Caco-2 (cell line): ENCODE results near the gene LPCAT4. TPM values are rescaled to one million over a fixed set of nuclear protein-coding genes. Genes with fewer than 3 reads are reported as not detected.

Experiments
- BruUV-seq: library from RNA; stranded (reverse); fragments of 400-500 nt; replicated peaks from 2 replicates; lab custom pipeline; 2021; lab: Mats Ljungman, UMichigan
- CTCF ChIA-PET: fragments of 300-600 bp; sonication (Branson Sonifier 250); formaldehyde crosslinking; loops from one replicate; lab custom pipeline; 2022; ENCODE audit warnings: antibody characterized with exemption; lab: Charles Lee
- POLR2A ChIA-PET: fragments of 300-600 bp; sonication (Branson Sonifier 250); formaldehyde crosslinking; loops from one replicate; lab custom pipeline; 2022; ENCODE audit warnings: antibody characterized with exemption; lab: Charles Lee
- DNase-seq, 2 experiments: peaks; one replicate each; pipeline versions ENCODE4 v3.0.0 to v3.0.0-alpha.2; 2020 to 2022
- H3K27me3 ChIP-seq: replicated peaks from 2 replicates; pipeline ENCODE4 v1.6.0; 2011; ENCODE audit warnings: low read length; ENCODE audit not compliant: control insufficient read depth, insufficient read depth
- H3K36me3 ChIP-seq: 2 replicates; pipeline ENCODE4 v1.5.1; 2011; ENCODE audit warnings: low read length; ENCODE audit not compliant: control insufficient read depth, insufficient read depth
- H3K4me1 ChIP-seq: fragments of 250-450 bp; sonication (Bioruptor Pico); 2 replicates; pipeline ENCODE4 v1.5.1; 2020; ENCODE audit warnings: mild to moderate bottlenecking
- H3K4me3 ChIP-seq: 2 replicates; pipeline ENCODE4 v1.5.1; 2011; ENCODE audit warnings: low read depth, mild to moderate bottlenecking, control low read depth, low read length
- H3K9me3 ChIP-seq: fragments of 250-450 bp; sonication (Bioruptor Pico); 2 replicates; pipeline ENCODE4 v1.5.1; 2020; ENCODE audit warnings: mild to moderate bottlenecking, moderate library complexity
- H3K27ac Mint-ChIP-seq: one replicate; pipeline ENCODE4 v1.8.0; 2022; ENCODE audit warnings: mixed read lengths; ENCODE audit not compliant: unreplicated experiment
- H3K27me3 Mint-ChIP-seq: one replicate; pipeline ENCODE4 v1.8.0; 2022; ENCODE audit warnings: mixed read lengths; ENCODE audit not compliant: insufficient read depth, unreplicated experiment
- H3K36me3 Mint-ChIP-seq: one replicate; pipeline ENCODE4 v1.8.0; 2022; ENCODE audit warnings: mild to moderate bottlenecking, mixed read lengths; ENCODE audit not compliant: insufficient read depth, unreplicated experiment
- H3K4me1 Mint-ChIP-seq: one replicate; pipeline ENCODE4 v1.8.0; 2022; ENCODE audit warnings: low read depth, mixed read lengths; ENCODE audit not compliant: unreplicated experiment
- H3K4me3 Mint-ChIP-seq: one replicate; pipeline ENCODE4 v1.8.0; 2022; ENCODE audit warnings: mild to moderate bottlenecking, moderate library complexity, mixed read lengths; ENCODE audit not compliant: unreplicated experiment
- H3K9me3 Mint-ChIP-seq: one replicate; pipeline ENCODE4 v1.8.0; 2022; ENCODE audit warnings: mixed read lengths; ENCODE audit not compliant: unreplicated experiment
- CTCF ChIP-seq, 2 experiments: fragments of 200-600 bp in 1 of 2; IDR thresholded peaks; 1 replicate in 1 of 2; 2 replicates in 1 of 2; pipeline versions ENCODE4 v1.5.1 to v1.8.0; 2011 to 2022; ENCODE audit warnings: antibody characterized with exemption in 1 of 2, control low read depth in 1 of 2, inconsistent platforms in 1 of 2, low read depth in 1 of 2, low read length in 1 of 2, mild to moderate bottlenecking in 1 of 2, moderate library complexity in 1 of 2; ENCODE audit not compliant: insufficient read depth in 1 of 2, severe bottlenecking in 1 of 2, unreplicated experiment in 1 of 2
- intact Hi-C: fragments of 100-400 bp; cut with micrococcal nuclease; formaldehyde crosslinking; loops from one replicate; pipeline ENCODE4 v1.10.0; 2022; ENCODE audit not compliant: unreplicated experiment
- total RNA-seq: library from RNA; stranded (reverse); gene quantifications from 2 replicates; pipeline ENCODE4 v1.2.3, GENCODE V29; 2022

LPCAT4 gene
- total RNA-seq, 1 experiment from 2014 or later = 37.9 TPM

GRCh38 chr15:34336991-34337556 lies 29.9 kb downstream of the LPCAT4 start:
- POLR2A ChIA-PET = no interaction called here
- intact Hi-C loops = no loop called here
- no peak for TF ChIP-seq CTCF (IDR thresholded peaks at IDR 0.05; ENCODE audit: insufficient read depth in 1 of 2, low read depth in 1 of 2, low read length in 1 of 2, severe bottlenecking in 1 of 2, unreplicated experiment in 1 of 2)
- Mint-ChIP-seq H3K27ac (no peak overlapping the region), H3K4me1 (no peaks in the 10 kb centered on the region), H3K27me3 (no peaks in the 10 kb centered on the region), H3K9me3 (no peaks in the 10 kb centered on the region), H3K4me3 (peak overlapping the region; percentile 94), H3K36me3 (peaks cover 42% of the 10 kb centered on the region)
- H3K9me3 ChIP-seq = no peaks in the 10 kb centered on the region
- peaks cover 1% of the 10 kb centered on the region; the same call in 1 of the 2 replicates for H3K36me3 ChIP-seq
- CTCF ChIA-PET = interaction anchor here (3.0 kb wide), 1 partner anchor 31 kb away, joined by 13 read pairs; the partner anchor contains the start of gene LPCAT4
- BruUV-seq = no TSS peak
- peak in 1 of 2 experiments; percentile 6 for DNase-seq
- no peaks in the 10 kb centered on the region for H3K4me1 ChIP-seq
- no peaks in the 10 kb centered on the region for H3K27me3 ChIP-seq
- peak overlapping the region; percentile 89 for H3K4me3 ChIP-seq

- Histone ChIP-seq H3K9me3 (no peaks in the 10 kb centered on the region), H3K4me3 (peak overlapping the region; percentile 89; the same call in 1 of the 2 replicates), H3K4me1 (no peaks in the 10 kb centered on the region), H3K36me3 (no peaks in the 10 kb centered on the region), H3K27me3 (no peaks in the 10 kb centered on the region)
- H3K27me3 Mint-ChIP-seq = no peaks in the 10 kb centered on the region
- BruUV-seq = no TSS peak
- TF ChIP-seq CTCF (IDR thresholded peaks at IDR 0.05; ENCODE audit: insufficient read depth in 1 of 2, low read depth in 1 of 2, low read length in 1 of 2, severe bottlenecking in 1 of 2, unreplicated experiment in 1 of 2) = no peak
- POLR2A ChIA-PET = no interaction called here
- CTCF ChIA-PET = no interaction called here
- no peak for DNase-seq
- H3K27ac Mint-ChIP-seq = no peak overlapping the region
- peaks cover 36% of the 10 kb centered on the region for H3K36me3 Mint-ChIP-seq
- no peaks in the 10 kb centered on the region for H3K9me3 Mint-ChIP-seq
- H3K4me1 Mint-ChIP-seq = no peaks in the 10 kb centered on the region
- intact Hi-C loops = no loop called here
- H3K4me3 Mint-ChIP-seq = peak overlapping the region; percentile 94
Observed at GRCh38 chr15:34336231-34336990, 30.6 kb downstream of the LPCAT4 start.

GRCh38 chr15:34335176-34336032 lies 31.6 kb downstream of the LPCAT4 start:
- DNase-seq = no peak
- Histone ChIP-seq H3K9me3 (no peaks in the 10 kb centered on the region), H3K36me3 (no peaks in the 10 kb centered on the region), H3K4me3 (no peak overlapping the region), H3K27me3 (no peaks in the 10 kb centered on the region), H3K4me1 (no peaks in the 10 kb centered on the region)
- H3K27me3 Mint-ChIP-seq = no peaks in the 10 kb centered on the region
- intact Hi-C loops = no loop called here
- CTCF ChIA-PET = no interaction called here
- H3K36me3 Mint-ChIP-seq = peaks cover 25% of the 10 kb centered on the region
- no peak overlapping the region for H3K27ac Mint-ChIP-seq
- H3K4me3 Mint-ChIP-seq = no peak overlapping the region
- POLR2A ChIA-PET = no interaction called here
- BruUV-seq = no TSS peak
- H3K9me3 Mint-ChIP-seq = no peaks in the 10 kb centered on the region
- no peaks in the 10 kb centered on the region for H3K4me1 Mint-ChIP-seq
- TF ChIP-seq CTCF (IDR thresholded peaks at IDR 0.05; ENCODE audit: insufficient read depth in 1 of 2, low read depth in 1 of 2, low read length in 1 of 2, severe bottlenecking in 1 of 2, unreplicated experiment in 1 of 2) = no peak
